SU-DHL-6 (cell line): Measurements from ENCODE around the gene SUN1.

Source experiments
- EZH2phosphoT487 ChIP-seq: fragments of 200-600 bp; sonication (generic), shearing (Covaris generic); conservative IDR thresholded peaks from 2 replicates; pipeline ENCODE4 v1.6.1; 2018; ENCODE audit warnings: mild to moderate bottlenecking, antibody characterized with exemption, low read length, moderate library complexity, mixed read lengths
- TF ChIP-seq, protein P1 (sequence below): fragments of 200-600 bp; sonication (generic); IDR thresholded peaks from one replicate; pipeline ENCODE4 v1.5.1; 2017; ENCODE audit warnings: antibody characterized with exemption, mild to moderate bottlenecking, low read length, moderate library complexity; ENCODE audit not compliant: insufficient read depth, poor library complexity, severe bottlenecking

DNA sequence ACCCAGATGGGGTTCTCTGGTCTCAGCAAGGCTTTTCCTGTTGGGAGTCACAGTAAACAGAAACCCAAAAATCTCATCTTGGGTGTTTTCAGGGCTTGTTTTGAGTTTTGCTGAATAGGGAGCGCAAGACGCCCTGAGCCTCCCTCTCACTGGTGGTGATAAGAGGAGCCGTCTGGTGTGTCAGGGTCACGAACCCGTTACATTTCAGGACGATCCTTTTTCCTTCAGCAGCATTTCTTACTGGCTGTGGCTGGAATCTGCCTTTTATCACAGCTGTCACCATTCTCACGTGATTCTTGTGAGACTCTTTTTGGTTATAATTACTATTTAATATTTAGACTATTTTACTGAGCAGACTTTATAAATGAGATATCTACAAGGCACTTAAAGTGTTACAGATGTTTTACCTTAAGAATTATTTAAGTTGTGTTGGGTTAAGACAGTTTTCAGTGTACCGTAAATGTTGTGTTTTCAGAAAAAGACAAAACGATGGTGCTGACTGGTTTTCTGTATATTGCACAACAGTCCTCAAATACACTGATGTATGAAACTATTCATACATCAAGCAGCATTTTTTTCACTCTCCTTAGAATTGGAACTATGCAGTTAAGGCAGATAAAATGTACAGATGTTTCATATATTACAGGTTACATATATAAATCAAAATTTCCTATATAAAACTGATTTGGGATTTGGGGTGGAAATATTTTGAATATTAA, 41.9 kb downstream of the SUN1 start:
- TF ChIP-seq, protein P1, sequence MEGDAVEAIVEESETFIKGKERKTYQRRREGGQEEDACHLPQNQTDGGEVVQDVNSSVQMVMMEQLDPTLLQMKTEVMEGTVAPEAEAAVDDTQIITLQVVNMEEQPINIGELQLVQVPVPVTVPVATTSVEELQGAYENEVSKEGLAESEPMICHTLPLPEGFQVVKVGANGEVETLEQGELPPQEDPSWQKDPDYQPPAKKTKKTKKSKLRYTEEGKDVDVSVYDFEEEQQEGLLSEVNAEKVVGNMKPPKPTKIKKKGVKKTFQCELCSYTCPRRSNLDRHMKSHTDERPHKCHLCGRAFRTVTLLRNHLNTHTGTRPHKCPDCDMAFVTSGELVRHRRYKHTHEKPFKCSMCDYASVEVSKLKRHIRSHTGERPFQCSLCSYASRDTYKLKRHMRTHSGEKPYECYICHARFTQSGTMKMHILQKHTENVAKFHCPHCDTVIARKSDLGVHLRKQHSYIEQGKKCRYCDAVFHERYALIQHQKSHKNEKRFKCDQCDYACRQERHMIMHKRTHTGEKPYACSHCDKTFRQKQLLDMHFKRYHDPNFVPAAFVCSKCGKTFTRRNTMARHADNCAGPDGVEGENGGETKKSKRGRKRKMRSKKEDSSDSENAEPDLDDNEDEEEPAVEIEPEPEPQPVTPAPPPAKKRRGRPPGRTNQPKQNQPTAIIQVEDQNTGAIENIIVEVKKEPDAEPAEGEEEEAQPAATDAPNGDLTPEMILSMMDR, result no peak
- no peak for TF ChIP-seq EZH2phosphoT487
